Endodermal cell (in vitro differentiated cells): Measurements from ENCODE around the gene HOXB5. TPM values are rescaled to one million over a fixed set of nuclear protein-coding genes. Genes with fewer than 3 reads are reported as not detected.

Experiments
- DNase-seq: peaks from one replicate; pipeline ENCODE4 v3.0.0-alpha.2; 2017
- H3K27ac ChIP-seq: 2 replicates; pipeline ENCODE4 v1.5.1; 2013; ENCODE audit warnings: mild to moderate bottlenecking, low read depth, low read length, moderate library complexity
- H3K27me3 ChIP-seq: 2 replicates; pipeline ENCODE4 v1.6.1; 2013; ENCODE audit warnings: mild to moderate bottlenecking, low read length, moderate library complexity; ENCODE audit not compliant: insufficient read depth, control insufficient read depth, poor library complexity, severe bottlenecking
- H3K36me3 ChIP-seq: 2 replicates; pipeline ENCODE4 v1.7.0; 2013; ENCODE audit warnings: mild to moderate bottlenecking, low read length, moderate library complexity; ENCODE audit not compliant: control insufficient read depth, insufficient read depth
- H3K4me1 ChIP-seq: one replicate; pipeline ENCODE4 v1.7.0; 2013; ENCODE audit warnings: low read length; ENCODE audit not compliant: control insufficient read depth, insufficient read depth
- H3K4me3 ChIP-seq: 2 replicates; pipeline ENCODE4 v1.5.1; 2013; ENCODE audit warnings: mild to moderate bottlenecking, low read length, moderate library complexity
- H3K9ac ChIP-seq: 2 replicates; pipeline ENCODE4 v1.6.1; 2013; ENCODE audit warnings: mild to moderate bottlenecking, low read length, moderate library complexity; ENCODE audit not compliant: poor library complexity, severe bottlenecking; ENCODE audit errors: extremely low read depth
- H3K9me3 ChIP-seq: 2 replicates; pipeline ENCODE4 v1.6.1; 2013; ENCODE audit warnings: mild to moderate bottlenecking, low read length, moderate library complexity; ENCODE audit not compliant: control insufficient read depth
- H3K27ac Mint-ChIP-seq: 2 replicates; pipeline ENCODE4 v1.8.0; 2020; ENCODE audit warnings: mixed read lengths
- H3K27me3 Mint-ChIP-seq: 2 replicates; pipeline ENCODE4 v1.8.0; 2021; ENCODE audit warnings: mild to moderate bottlenecking, mixed read lengths; ENCODE audit not compliant: insufficient read depth
- H3K36me3 Mint-ChIP-seq: 2 replicates; pipeline ENCODE4 v1.8.0; 2020; ENCODE audit warnings: low read depth, mixed read lengths
- H3K4me1 Mint-ChIP-seq: 2 replicates; pipeline ENCODE4 v1.8.0; 2020; ENCODE audit warnings: mixed read lengths
- H3K4me3 Mint-ChIP-seq: 2 replicates; pipeline ENCODE4 v1.8.0; 2020; ENCODE audit warnings: mild to moderate bottlenecking, moderate library complexity, mixed read lengths
- H3K9me3 Mint-ChIP-seq: 2 replicates; pipeline ENCODE4 v1.8.0; 2020; ENCODE audit warnings: mild to moderate bottlenecking, mixed read lengths
- CTCF ChIP-seq: fragments of 200-600 bp; sonication (generic); conservative IDR thresholded peaks from 2 replicates; pipeline ENCODE4 v1.5.0; 2021; ENCODE audit warnings: antibody characterized with exemption, mild to moderate bottlenecking
- WGBS, 2 experiments: methylation state at CpG; one replicate each; pipeline versions ENCODE4 v1.1.5 to v1.1.7; 2013; ENCODE audit warnings: missing lambda C conversion rate in 2 of 2, mixed read lengths in 1 of 2; ENCODE audit not compliant: insufficient coverage in 1 of 2, insufficient read length in 1 of 2; 5-methylcytosine and 5-hydroxymethylcytosine counted together
- total RNA-seq, 2 donors: library from RNA; stranded (reverse); fragmentation: NEBNext Ultra II Directional in 1 of 2; extraction: Animal tissue kit (Norgen Biotek cat#: 25700) in 1 of 2; gene quantifications; 2 replicates in 1 of 2; 3 replicates in 1 of 2; pipeline ENCODE4 v1.2.1, GENCODE V29; 2021

HOXB5 gene
- total RNA-seq, 2 donors from 2014 or later = not detected

- DNase-seq = no peak
- Mint-ChIP-seq H3K27ac (no peak overlapping the region), H3K36me3 (no peaks in the 10 kb centered on the region), H3K4me3 (no peak overlapping the region), H3K27me3 (peaks cover 4% of the 10 kb centered on the region), H3K9me3 (no peaks in the 10 kb centered on the region), H3K4me1 (peaks cover 16% of the 10 kb centered on the region)
- WGBS, 2 experiments = 14% methylated on average over 1 of the region's 1 CpG; no CpG with 5 or more reads in 1 of the 2 experiments
- TF ChIP-seq CTCF = no peak
- Histone ChIP-seq H3K36me3 (no peaks in the 10 kb centered on the region), H3K4me1 (peaks cover 13% of the 10 kb centered on the region), H3K27me3 (peaks cover 100% of the 10 kb centered on the region), H3K9me3 (peaks cover 5% of the 10 kb centered on the region), H3K4me3 (no peak overlapping the region), H3K27ac (no peak overlapping the region), H3K9ac (no peak overlapping the region)
Measured at GRCh38 chr17:48571826-48572417, 21.7 kb downstream of the HOXB5 start.

GRCh38 chr17:48571024-48571818 lies 22.4 kb downstream of the HOXB5 start:
- WGBS, 2 experiments = 1 to 4% methylated on average over 15 to 26 of the region's 26 CpGs
- Histone ChIP-seq H3K27ac (no peak overlapping the region), H3K4me1 (peaks cover 13% of the 10 kb centered on the region), H3K4me3 (peak overlapping the region; percentile 69), H3K9me3 (peaks cover 12% of the 10 kb centered on the region), H3K9ac (no peak overlapping the region), H3K27me3 (peaks cover 100% of the 10 kb centered on the region), H3K36me3 (no peaks in the 10 kb centered on the region)
- peak; percentile 81 for DNase-seq
- TF ChIP-seq CTCF = no peak
- Mint-ChIP-seq H3K4me1 (peaks cover 16% of the 10 kb centered on the region), H3K27ac (no peak overlapping the region), H3K36me3 (no peaks in the 10 kb centered on the region), H3K4me3 (peak overlapping the region; percentile 27), H3K9me3 (no peaks in the 10 kb centered on the region), H3K27me3 (no peaks in the 10 kb centered on the region)

GRCh38 chr17:48570325-48571023 lies 23.1 kb downstream of the HOXB5 start:
- DNase-seq = peak; percentile 89
- peaks cover 13% of the 10 kb centered on the region for H3K4me1 ChIP-seq
- peaks cover 13% of the 10 kb centered on the region for H3K9me3 ChIP-seq
- Mint-ChIP-seq H3K4me3 (peak overlapping the region; percentile 27), H3K36me3 (no peaks in the 10 kb centered on the region), H3K4me1 (peaks cover 16% of the 10 kb centered on the region), H3K27ac (no peak overlapping the region), H3K9me3 (no peaks in the 10 kb centered on the region), H3K27me3 (no peaks in the 10 kb centered on the region)
- TF ChIP-seq CTCF = no peak
- peak overlapping the region; percentile 69 for H3K4me3 ChIP-seq
- no peak overlapping the region for H3K9ac ChIP-seq
- WGBS, 2 experiments = 1 to 2% methylated on average over 11 to 19 of the region's 19 CpGs
- peaks cover 100% of the 10 kb centered on the region for H3K27me3 ChIP-seq
- H3K36me3 ChIP-seq = no peaks in the 10 kb centered on the region
- H3K27ac ChIP-seq = no peak overlapping the region
